NCI-H128 (cell line): Measurements from ENCODE around the gene PSMD3.
"Not testable (repeated sequence)": the region's sequence is repeated elsewhere in the genome, so short reads cannot be mapped to it uniquely, and the experiment has no call there.

Experiments
- DNase-seq: peaks from one replicate; lab custom pipeline; 2025; ENCODE audit not compliant: unreplicated experiment; lab: John Stamatoyannopoulos, UW

PSMD3 gene

DNA sequence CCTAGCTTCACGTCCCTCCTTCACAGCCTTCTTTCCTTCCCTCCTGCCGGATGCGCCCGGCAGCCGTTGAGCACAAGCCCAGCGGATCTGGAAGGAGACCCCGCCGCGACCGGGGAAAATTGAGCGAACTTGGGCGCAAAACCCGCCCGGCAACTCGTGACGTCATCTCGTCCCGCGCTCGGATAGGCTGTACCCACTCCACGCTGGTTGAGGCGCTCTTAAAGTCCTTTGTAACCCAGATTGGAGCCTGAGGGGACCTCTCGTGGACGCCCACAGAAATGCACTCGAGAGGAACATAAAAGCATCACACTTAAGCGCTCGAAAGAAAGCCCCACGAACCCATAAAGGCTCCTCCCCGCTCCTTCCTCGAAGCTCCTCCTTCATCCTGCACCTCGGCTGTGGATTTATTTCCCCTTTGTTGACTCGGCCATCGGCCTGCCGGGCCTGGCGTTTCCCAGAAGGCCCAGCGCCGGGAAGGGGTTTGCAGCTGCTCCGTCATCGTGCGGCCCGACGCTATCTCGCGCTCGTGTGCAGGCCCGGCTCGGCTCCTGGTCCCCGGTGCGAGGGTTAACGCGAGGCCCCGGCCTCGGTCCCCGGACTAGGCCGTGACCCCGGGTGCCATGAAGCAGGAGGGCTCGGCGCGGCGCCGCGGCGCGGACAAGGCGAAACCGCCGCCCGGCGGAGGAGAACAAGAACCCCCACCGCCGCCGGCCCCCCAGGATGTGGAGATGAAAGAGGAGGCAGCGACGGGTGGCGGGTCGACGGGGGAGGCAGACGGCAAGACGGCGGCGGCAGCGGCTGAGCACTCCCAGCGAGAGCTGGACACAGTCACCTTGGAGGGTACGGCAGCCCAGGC lies at the start of gene PSMD3:
Gene PSMD3, plus strand, starts transcription at position 457 of the 856 bp plus-strand sequence. Its CDS starts 164 bp downstream, at position 621.
- peak; percentile 93 for DNase-seq

DNA sequence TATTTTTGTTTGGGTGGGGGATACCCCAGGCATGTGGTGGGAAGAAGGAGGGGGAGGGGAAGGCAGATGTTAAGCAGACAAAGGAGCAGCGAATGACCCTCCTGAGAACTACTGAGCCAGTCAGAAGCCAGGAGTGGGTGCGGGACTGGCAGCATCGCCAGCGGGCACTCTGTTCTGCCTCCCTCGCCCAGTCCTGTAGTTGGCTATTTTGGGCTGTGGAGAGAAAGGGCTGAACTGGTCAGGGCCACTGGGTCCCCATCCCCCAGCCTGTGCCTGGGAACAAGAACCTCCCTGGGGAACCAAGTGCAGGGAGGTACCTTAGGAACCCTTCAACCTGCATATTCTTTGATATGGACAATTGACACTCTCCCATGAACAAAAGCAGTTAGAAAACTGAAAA lies 46.7 kb upstream of the PSMD3 start:
- DNase-seq = no peak

DNA sequence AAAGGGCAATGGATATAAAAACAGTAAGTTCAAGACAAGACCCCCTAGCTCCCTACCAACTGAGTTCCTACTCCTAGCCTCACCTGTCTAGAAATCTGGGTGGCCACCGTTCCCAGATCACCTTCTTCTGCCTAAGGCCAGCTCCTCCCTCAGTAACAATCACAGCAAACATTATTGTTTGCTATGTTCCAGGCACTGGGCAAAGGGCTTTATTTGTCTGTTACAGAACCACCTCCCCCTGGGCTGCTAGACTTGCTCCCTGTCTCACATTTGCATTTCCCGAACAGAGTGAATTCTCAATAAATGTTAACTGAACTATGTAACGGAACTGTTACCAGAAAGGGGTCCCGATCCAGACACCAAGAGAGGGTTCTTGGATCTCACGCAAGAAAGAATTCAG lies 46.3 kb upstream of the PSMD3 start:
- no peak for DNase-seq

DNA sequence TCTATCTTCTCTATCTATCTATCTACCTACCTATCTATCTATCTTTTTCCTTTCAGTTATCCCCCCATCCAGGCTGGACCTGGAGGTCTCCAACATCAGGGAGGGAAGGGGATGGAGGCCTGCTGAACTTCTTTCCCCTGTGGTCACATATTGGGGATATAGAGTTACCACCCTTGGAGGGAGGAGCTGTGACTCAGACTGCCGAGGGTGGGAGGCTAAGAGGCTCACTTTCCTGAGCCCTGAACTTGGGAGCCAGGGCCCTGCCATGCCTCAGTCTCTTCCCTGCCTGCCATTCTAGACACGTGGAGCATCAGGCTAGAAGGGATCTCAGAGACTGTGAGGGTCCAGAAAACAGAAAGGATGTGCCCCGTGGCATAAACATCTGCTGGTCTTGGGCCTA lies 44.7 kb upstream of the PSMD3 start:
- no peak for DNase-seq

DNA sequence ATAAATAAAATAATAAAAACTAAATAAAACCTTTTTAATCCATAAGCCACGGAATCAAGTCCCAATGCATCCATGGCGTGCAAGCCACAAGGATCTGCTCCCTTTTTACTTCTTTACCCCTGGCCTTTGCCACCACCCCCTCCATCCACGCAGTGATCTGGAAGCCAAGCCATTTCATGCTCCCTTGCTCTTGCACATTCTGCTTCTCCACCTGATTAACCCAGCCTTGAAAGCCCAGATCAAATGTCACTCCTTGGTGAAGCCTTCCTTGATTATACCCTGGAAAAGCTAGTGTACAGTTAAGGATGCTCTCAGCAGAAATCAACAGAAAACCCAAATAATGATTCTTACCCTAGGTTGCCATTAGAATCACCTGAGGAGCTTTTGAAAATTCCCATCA lies 43.2 kb upstream of the PSMD3 start:
- no peak for DNase-seq

DNA sequence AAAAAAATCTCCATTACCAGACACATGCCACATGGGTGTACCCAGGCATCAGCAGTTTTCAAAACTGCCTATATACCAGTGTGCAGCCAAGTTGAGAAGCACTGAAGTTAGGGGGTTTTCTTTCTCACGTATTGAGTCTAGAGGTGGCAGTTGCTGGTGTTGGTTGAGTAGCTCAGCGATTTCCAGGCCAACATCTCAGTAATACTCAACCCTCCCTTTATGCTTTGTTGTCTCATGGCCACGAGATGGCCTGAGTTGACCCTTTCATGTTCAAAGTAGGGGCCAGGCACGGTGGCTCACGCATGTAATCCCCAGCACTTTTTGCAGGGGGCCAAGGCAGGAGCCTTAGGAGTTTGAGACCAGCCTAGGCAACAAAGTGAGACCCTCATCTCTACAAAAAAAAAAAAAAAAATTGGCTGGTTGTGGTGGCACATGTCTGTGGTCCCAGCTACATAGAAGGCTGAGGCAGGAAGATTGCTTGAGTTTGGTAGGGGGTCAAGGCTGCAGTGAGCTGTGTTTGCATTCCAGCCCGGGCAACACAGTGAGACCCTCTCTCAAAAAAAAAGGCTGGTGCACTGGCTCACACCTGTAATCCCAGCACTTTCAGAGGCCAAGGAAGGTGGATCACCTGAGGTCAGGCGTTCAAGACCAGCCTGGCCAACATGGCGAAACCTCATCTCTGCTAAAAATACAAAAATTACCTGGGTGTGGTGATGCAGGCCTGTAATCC lies 42.3 kb upstream of the PSMD3 start:
- no peak for DNase-seq

DNA sequence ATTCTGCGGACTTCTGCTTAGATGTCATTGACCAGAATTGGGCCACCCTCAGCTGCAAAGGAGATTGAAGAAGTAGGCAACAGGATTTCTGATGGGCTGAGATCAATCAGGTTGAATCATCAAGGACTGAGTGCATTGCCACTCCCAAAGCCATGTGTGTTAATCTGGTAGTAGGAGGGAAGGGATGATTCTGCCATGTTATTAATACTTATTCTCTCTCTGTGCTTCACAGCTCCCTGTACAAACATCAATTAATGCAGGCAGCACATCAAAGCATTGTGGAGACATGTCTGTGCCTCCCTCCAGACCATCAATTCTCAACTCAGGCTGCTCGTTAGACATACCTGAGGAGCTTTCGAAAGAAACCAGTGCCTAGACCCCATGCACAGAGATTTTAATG lies 41.5 kb upstream of the PSMD3 start:
- DNase-seq = no peak

DNA sequence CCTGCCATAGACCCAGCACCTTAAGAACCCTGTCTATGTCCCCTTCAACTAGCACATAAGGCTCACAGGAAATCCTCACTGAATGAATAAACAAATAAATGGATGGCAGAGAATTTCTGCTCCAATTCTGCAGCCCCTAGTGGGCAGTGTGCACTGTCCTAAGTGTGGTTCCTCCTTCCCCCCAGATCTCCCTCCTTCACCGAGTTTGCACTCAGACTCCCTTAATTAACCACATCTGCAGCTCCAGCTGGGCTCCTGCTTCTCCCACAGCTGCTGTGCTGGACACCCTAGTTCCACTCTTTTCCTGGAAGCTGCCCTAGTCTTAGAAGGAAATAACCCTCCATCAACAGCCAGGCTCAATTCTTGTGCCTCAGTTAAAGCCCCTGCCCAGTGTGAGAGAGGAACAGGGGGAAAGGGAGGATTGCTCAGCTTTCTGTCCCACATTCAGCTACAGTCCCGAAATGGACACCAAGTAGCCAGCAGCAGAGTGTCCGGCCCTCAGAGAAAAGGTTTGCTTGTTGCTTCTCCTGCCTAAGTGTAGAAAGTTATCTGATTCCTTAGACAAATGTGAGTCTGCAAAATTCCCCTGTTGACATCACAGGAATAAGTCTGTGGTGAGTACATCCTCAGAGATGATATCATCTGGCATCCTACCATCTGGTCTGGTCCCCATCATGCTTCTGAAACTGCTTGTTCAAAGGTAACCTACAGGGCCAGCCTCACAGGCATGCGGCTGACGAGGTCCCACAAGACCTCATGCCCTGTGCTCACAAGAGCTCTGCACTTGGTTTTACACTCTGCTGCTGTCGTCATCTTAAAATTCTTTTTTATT lies 40.8 kb upstream of the PSMD3 start:
- no peak for DNase-seq

DNA sequence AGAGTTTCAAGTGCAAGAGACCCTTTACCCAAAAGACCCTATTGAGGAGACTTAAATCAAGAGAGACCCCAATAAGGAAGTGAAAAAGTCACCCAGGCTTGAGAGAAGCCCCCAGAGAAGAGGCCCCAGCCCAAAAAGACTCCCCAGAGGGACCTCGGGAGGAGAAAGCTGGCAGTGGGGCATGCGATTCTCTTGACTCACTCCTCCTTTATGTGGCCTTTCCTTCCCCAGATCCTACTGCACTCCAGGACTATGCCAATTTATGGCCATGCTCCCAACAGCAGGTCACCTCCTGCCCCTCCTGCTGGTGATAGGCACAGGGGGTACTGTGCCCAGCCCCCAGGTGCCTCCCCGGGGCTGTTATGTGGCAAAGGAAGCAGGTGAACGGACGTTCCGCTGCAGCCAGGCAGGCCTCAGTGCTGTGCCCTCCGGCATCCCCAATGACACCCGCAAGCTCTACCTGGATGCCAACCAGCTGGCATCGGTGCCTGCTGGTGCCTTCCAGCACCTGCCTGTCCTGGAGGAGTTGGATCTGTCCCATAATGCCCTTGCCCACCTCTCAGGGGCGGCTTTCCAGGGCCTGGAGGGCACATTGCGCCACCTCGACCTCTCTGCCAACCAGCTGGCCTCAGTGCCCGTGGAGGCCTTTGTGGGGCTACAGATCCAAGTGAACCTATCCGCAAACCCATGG lies 36.8 kb upstream of the PSMD3 start:
- DNase-seq = no peak

DNA sequence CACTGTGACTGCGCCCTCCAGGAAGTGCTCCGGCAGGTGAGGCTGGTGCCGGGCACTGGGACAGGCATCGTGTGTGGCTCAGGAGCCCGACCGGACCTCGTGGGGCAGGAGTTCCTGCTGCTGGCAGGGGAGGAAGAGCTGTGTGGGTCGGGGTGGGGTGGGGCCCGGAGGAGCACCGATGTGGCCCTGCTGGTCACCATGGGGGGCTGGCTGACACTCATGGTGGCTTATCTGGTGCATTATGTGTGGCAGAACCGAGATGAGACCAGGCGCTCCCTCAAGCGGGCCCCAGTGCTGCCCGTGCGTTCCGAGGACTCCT lies 36.3 kb upstream of the PSMD3 start:
- no peak for DNase-seq

DNA sequence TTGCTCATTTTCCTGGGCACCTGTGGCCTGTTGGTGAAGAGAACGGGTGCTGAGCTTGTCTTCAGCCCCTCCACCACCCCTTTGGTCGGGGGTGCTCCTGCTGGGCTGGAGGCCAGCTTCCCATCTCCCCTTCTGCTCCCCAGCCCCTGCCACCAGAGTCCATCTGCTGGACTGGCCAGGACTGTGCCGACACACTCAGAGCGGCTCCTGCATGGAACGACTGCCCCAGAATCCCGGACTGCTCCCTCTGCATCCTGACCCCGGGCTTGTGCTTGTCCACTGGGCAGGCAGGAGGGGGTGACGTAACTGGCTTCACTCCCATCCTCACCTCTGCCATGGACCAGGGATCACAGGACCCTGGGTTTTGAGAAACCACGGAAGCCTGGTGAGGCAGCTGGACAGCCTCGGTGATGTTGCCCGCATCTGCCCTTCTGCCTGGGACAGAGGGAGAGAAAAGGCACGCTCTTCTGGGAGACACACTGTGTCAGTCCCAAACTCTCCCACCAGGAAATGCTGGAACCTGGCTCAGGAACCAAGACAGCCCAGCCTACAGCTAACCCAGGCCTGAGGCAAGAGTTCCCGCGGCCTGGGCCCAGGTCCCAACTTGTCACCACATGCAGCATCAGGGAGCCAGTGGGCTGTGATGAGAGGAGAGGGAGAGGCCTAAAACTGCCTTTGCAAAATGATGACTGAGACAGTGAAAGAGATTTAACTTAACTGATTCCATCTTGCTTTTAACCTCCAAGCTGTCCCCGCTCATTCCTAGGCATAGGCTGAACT lies 33.9 kb upstream of the PSMD3 start:
- DNase-seq = no peak

DNA sequence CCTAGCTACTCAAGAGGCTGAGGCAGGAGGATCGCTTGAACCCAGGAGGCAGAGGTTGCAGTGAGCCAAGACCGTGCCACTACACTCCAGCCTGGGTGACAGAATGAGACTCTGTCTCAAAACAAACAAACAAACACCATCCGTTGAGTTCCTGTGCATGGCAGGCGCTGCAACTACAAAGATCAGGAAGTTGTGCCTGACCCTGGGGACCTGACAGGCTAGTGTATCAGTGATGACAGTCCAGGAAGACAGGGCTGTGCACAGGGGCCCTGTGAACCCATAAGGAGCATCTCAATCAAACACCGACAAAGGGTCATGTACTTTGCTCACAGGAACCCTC lies 32.1 kb upstream of the PSMD3 start:
- not testable (repeated sequence) for DNase-seq

DNA sequence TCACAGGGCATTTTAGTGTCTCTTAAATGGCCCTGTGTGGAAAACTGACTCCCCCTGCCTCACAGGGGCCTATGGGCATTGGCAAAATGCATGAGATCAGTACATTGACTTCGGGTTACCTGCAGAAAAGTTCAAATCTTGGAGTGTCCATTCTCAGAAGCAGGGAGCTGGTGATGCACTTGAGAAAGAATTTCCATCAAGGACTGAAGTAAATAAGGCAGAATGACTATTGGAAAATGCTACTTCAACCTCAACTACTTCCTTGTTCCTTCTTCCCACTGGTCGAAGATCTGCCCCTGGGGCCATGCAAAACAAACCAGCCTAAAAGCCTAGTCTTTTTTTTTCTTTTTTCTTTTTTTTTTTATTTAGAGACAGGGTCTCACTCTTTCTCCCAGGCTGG lies 31.6 kb upstream of the PSMD3 start:
- DNase-seq = no peak

DNA sequence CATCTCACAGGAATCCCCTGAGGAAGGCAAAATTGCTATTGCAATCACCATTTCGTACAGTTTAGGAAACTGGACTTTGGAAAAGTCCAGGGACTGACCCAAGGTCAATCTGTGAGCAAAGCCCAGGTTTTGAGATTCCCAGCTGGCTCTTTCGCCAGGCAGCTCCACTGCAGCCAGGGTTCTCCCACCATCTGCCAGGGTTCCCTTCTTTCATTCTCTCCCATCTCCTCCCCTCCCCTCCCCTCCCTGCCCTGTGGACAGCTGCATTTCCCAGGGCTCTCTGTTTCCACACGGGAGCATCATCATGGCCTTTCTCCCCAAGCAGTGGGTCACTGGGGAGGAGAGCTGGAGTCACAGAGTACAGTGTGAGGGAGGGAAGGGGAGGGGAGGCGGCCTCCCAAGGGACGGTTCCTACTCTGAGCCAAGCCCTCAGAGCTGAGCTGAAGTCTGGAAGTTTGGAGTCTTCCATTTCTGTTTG lies 29.7 kb upstream of the PSMD3 start:
- DNase-seq = no peak

DNA sequence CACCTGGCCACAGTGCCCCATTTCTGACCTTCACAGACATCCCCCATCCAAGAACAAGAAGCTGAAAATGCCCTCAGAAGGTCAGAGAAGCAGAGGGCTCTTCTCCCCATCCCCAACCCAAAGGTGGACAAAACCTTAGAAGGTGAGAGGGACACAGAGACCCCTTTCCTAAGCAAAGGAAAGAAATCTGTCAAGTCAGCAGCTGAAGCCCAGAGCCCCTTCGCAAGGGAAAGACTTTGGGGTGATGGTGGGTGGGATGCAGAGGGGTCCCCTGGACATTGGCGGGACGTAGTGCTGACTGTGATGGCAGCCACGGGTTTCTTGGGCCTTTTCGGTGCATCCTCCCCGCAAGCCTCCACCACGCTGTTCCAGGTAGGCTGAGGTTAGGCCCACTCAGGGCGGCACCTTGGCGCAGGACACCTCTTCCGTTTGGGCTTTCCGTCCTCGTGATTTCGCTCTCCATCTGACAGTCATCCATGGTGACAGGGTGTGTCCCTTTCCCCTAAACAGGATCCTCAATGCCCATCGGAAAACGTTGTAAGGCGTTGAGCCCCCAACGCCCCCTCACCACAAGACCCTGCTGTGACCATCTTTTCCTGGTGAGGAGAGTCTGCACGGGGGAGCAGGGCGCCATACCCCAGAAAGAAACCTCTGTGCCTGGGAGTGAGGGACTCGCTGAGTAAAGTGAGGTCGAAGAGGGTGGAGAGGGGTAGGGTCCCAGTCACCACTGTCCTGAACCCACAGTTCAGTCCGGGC lies 28.5 kb upstream of the PSMD3 start:
- no peak for DNase-seq

DNA sequence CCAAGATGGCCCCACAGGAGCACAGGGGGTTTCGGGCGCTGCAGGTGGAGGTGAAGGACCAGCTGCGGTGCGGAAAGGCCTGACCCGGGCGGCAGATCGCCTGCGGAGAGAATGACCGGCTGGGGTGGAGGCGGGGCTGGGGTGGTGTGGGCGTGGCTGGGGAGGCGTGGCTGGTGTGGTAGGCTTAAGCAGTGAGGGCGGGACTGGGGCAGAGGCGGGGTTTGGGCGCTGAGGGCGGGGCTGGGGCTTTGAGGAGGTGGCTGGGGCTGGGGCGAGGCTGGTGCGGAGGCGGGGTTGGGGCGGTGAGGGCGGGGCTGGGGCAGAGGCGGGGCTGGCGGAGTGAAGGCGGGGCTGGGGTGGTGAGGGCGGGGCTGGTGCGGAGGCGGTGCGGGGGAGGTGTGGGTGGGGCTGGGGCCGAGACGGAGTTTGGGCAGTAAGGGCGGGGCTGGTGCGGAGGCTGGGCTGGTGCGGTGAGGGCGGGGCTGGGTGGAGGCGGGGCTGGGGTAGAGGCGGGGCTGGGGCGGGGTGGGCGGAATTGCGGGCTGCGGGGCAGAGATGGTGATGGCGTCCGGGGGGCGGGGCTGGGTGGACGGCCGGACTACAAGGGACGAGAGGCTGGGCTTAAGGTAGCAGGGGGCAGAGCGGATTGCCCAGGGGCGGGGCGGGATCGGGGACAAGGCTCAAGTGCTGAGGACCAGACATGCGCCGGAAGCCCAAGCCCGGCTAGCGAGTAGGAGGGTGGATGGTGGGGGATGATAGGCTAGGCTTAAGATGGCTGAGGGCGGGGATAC lies 27.7 kb upstream of the PSMD3 start:
- DNase-seq = peak; percentile 55

DNA sequence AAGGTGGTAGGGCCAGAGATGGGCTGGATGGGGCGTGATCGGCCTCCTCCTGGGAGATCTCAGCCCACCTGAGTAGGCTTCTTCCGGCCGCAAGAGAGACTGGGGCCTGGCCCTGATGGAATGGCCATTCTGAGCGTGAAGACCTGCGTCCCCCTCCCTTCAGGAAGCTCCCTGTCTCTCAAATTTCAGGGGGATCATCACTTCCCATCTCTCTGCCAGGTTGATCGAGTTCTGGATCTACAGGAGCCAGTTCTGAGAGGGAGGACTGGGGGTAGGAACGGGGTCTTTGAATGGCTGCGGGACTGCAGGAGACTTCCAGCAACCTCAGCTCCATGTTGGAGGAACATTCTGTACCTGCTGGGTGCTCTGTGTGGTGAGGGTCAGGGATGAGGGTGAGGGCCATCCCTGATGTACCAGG lies 27.1 kb upstream of the PSMD3 start:
- DNase-seq = no peak

DNA sequence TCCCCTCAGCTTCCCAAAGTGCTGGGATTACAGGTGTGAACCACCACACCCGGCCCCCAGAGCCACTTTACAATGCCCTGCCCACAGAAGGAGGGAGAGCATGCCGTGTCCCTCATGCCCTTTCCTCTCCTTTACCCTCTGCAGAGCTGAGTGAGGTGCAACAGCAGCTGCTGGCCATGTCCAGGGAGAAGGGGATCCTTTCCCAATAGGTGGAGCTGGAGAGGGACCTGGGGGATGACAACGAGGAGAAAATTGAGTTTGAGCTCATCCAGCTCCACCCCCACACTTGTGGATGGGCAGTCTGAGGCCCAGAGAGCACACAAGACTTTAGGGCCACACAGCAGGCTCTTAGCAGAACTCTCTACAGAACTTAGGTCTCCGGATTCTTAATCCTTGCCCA lies 25.7 kb upstream of the PSMD3 start:
- DNase-seq = no peak

DNA sequence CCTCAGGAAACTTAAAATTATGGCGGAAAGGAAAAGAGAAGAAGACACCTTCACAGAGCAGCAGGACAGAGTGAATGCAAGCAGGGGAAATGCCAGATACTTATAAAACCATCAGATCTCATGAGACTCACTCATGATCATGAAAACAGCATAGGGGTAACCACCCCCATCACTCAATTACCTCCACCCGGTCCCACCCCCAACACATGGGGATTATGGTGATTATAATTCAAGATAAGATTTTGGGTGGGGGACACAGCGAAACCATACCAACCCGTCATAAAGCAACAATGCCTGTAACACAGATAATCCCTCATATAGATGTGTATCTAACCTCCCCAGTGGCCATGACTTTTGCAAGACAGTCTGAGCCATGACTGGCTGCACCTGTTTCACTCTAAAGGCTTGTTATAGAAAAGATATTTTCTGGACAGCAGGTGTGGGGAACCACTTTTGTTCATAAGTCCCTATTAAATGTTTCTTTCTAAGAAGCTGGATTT lies 24.8 kb upstream of the PSMD3 start:
- no peak for DNase-seq
